ENCODE measurements around the gene POFUT1. TPM values are rescaled to one million over a fixed set of nuclear protein-coding genes. Genes with fewer than 3 reads are reported as not detected.
A peak's percentile ranks its signal among the peaks of the same experiment; 100 is the strongest.

The POFUT1 gene
- polyA plus RNA-seq, 2 donors = 5.2 to 7.8 TPM

- Histone ChIP-seq H3K4me3 (ENCODE audit: low read depth in 1 of 2, low read length in 2 of 2) (peak overlapping the region in 1 of 2 donors; percentile 100), H3K9me3 (ENCODE audit: control insufficient read depth in 2 of 2, insufficient read depth in 1 of 2, low read depth in 1 of 2, low read length in 1 of 2) (no peaks in the 10 kb centered on the region), H3K27ac (ENCODE audit: low read depth in 2 of 2, low read length in 1 of 2) (peak overlapping the region; percentile 93 to 94), H3K27me3 (ENCODE audit: control insufficient read depth in 1 of 2, insufficient read depth in 2 of 2, low read length in 2 of 2) (no peaks in the 10 kb centered on the region), H3K36me3 (ENCODE audit: control insufficient read depth in 2 of 2, insufficient read depth in 2 of 2, low read length in 1 of 2) (peaks cover 6 to 8% of the 10 kb centered on the region in 2 donors), H3K4me1 (ENCODE audit: control insufficient read depth in 2 of 2, insufficient read depth in 2 of 2, low read length in 1 of 2) (peaks cover 10 to 13% of the 10 kb centered on the region in 2 donors)
- WGBS, 2 donors = 40 to 45% methylated on average over 5 of the region's 5 CpGs
Measured at GRCh38 chr20:32205110-32205842, 2.4 kb upstream of the POFUT1 start.

GRCh38 chr20:32205843-32206759 lies 1.6 kb upstream of the POFUT1 start:
- H3K4me3 ChIP-seq (ENCODE audit: low read depth in 1 of 2, low read length in 2 of 2) = peak overlapping the region; percentile 91 to 100
- peak overlapping the region; percentile 93 to 95 for H3K27ac ChIP-seq (ENCODE audit: low read depth in 2 of 2, low read length in 1 of 2)
- peaks cover 2 to 5% of the 10 kb centered on the region in 2 donors for H3K36me3 ChIP-seq (ENCODE audit: control insufficient read depth in 2 of 2, insufficient read depth in 2 of 2, low read length in 1 of 2)
- H3K27me3 ChIP-seq (ENCODE audit: control insufficient read depth in 1 of 2, insufficient read depth in 2 of 2, low read length in 2 of 2) = no peaks in the 10 kb centered on the region
- 33 to 34% methylated on average over 8 of the region's 8 CpGs for WGBS, 2 donors
- no peaks in the 10 kb centered on the region for H3K9me3 ChIP-seq (ENCODE audit: control insufficient read depth in 2 of 2, insufficient read depth in 1 of 2, low read depth in 1 of 2, low read length in 1 of 2)
- H3K4me1 ChIP-seq (ENCODE audit: control insufficient read depth in 2 of 2, insufficient read depth in 2 of 2, low read length in 1 of 2) = peaks cover 10 to 13% of the 10 kb centered on the region in 2 donors

- WGBS, 2 donors = 2 to 4% methylated on average over 23 to 40 of the region's 40 CpGs
- peaks cover 0 to 4% of the 10 kb centered on the region in 2 donors for H3K36me3 ChIP-seq (ENCODE audit: control insufficient read depth in 2 of 2, insufficient read depth in 2 of 2, low read length in 1 of 2)
- no peaks in the 10 kb centered on the region for H3K9me3 ChIP-seq (ENCODE audit: control insufficient read depth in 2 of 2, insufficient read depth in 1 of 2, low read depth in 1 of 2, low read length in 1 of 2)
- peak overlapping the region; percentile 91 to 100 for H3K4me3 ChIP-seq (ENCODE audit: low read depth in 1 of 2, low read length in 2 of 2)
- H3K27ac ChIP-seq (ENCODE audit: low read depth in 2 of 2, low read length in 1 of 2) = peak overlapping the region; percentile 93 to 95
- H3K4me1 ChIP-seq (ENCODE audit: control insufficient read depth in 2 of 2, insufficient read depth in 2 of 2, low read length in 1 of 2) = peaks cover 10 to 13% of the 10 kb centered on the region in 2 donors
- no peaks in the 10 kb centered on the region for H3K27me3 ChIP-seq (ENCODE audit: control insufficient read depth in 1 of 2, insufficient read depth in 2 of 2, low read length in 2 of 2)
Measured at GRCh38 chr20:32206760-32207625, 687 bp upstream of the POFUT1 start.

GRCh38 chr20:32208499-32209154 lies 947 bp downstream of the POFUT1 start:
- peaks cover 0 to 4% of the 10 kb centered on the region in 2 donors for H3K36me3 ChIP-seq (ENCODE audit: control insufficient read depth in 2 of 2, insufficient read depth in 2 of 2, low read length in 1 of 2)
- H3K4me1 ChIP-seq (ENCODE audit: control insufficient read depth in 2 of 2, insufficient read depth in 2 of 2, low read length in 1 of 2) = peaks cover 6 to 9% of the 10 kb centered on the region in 2 donors
- no peaks in the 10 kb centered on the region for H3K9me3 ChIP-seq (ENCODE audit: control insufficient read depth in 2 of 2, insufficient read depth in 1 of 2, low read depth in 1 of 2, low read length in 1 of 2)
- H3K4me3 ChIP-seq (ENCODE audit: low read depth in 1 of 2, low read length in 2 of 2) = peak overlapping the region; percentile 91 to 100
- peak overlapping the region in 1 of 2 donors; percentile 53 for H3K27ac ChIP-seq (ENCODE audit: low read depth in 2 of 2, low read length in 1 of 2)
- H3K27me3 ChIP-seq (ENCODE audit: control insufficient read depth in 1 of 2, insufficient read depth in 2 of 2, low read length in 2 of 2) = no peaks in the 10 kb centered on the region
- 61 to 62% methylated on average over 12 to 13 of the region's 13 CpGs for WGBS, 2 donors

GRCh38 chr20:32209850-32210605 lies 2.3 kb downstream of the POFUT1 start:
- Histone ChIP-seq H3K9me3 (ENCODE audit: control insufficient read depth in 2 of 2, insufficient read depth in 1 of 2, low read depth in 1 of 2, low read length in 1 of 2) (no peaks in the 10 kb centered on the region), H3K4me3 (ENCODE audit: low read depth in 1 of 2, low read length in 2 of 2) (no peak overlapping the region), H3K27me3 (ENCODE audit: control insufficient read depth in 1 of 2, insufficient read depth in 2 of 2, low read length in 2 of 2) (no peaks in the 10 kb centered on the region), H3K27ac (ENCODE audit: low read depth in 2 of 2, low read length in 1 of 2) (no peak overlapping the region), H3K4me1 (ENCODE audit: control insufficient read depth in 2 of 2, insufficient read depth in 2 of 2, low read length in 1 of 2) (peaks cover 4% of the 10 kb centered on the region in 2 donors), H3K36me3 (ENCODE audit: control insufficient read depth in 2 of 2, insufficient read depth in 2 of 2, low read length in 1 of 2) (peaks cover under 1 to 4% of the 10 kb centered on the region in 2 donors)
- 75 to 86% methylated on average over 9 of the region's 9 CpGs for WGBS, 2 donors

GRCh38 chr20:32213870-32214269 lies 6.2 kb downstream of the POFUT1 start:
- Histone ChIP-seq H3K27me3 (ENCODE audit: control insufficient read depth in 1 of 2, insufficient read depth in 2 of 2, low read length in 2 of 2) (no peaks in the 10 kb centered on the region), H3K4me1 (ENCODE audit: control insufficient read depth in 2 of 2, insufficient read depth in 2 of 2, low read length in 1 of 2) (peaks cover 1 to 2% of the 10 kb centered on the region in 2 donors), H3K36me3 (ENCODE audit: control insufficient read depth in 2 of 2, insufficient read depth in 2 of 2, low read length in 1 of 2) (peaks cover 11 to 18% of the 10 kb centered on the region in 2 donors), H3K27ac (ENCODE audit: low read depth in 2 of 2, low read length in 1 of 2) (no peak overlapping the region), H3K9me3 (ENCODE audit: control insufficient read depth in 2 of 2, insufficient read depth in 1 of 2, low read depth in 1 of 2, low read length in 1 of 2) (no peaks in the 10 kb centered on the region), H3K4me3 (ENCODE audit: low read depth in 1 of 2, low read length in 2 of 2) (no peak overlapping the region)
- 83 to 97% methylated on average over 1 of the region's 1 CpG for WGBS, 2 donors

GRCh38 chr20:32215147-32215546 lies 7.5 kb downstream of the POFUT1 start:
- H3K27me3 ChIP-seq (ENCODE audit: control insufficient read depth in 1 of 2, insufficient read depth in 2 of 2, low read length in 2 of 2) = no peaks in the 10 kb centered on the region
- H3K4me1 ChIP-seq (ENCODE audit: control insufficient read depth in 2 of 2, insufficient read depth in 2 of 2, low read length in 1 of 2) = no peaks in the 10 kb centered on the region
- H3K9me3 ChIP-seq (ENCODE audit: control insufficient read depth in 2 of 2, insufficient read depth in 1 of 2, low read depth in 1 of 2, low read length in 1 of 2) = no peaks in the 10 kb centered on the region
- 84 to 90% methylated on average over 8 of the region's 8 CpGs for WGBS, 2 donors
- H3K36me3 ChIP-seq (ENCODE audit: control insufficient read depth in 2 of 2, insufficient read depth in 2 of 2, low read length in 1 of 2) = peaks cover 11 to 23% of the 10 kb centered on the region in 2 donors
- no peak overlapping the region for H3K4me3 ChIP-seq (ENCODE audit: low read depth in 1 of 2, low read length in 2 of 2)
- no peak overlapping the region for H3K27ac ChIP-seq (ENCODE audit: low read depth in 2 of 2, low read length in 1 of 2)

- Histone ChIP-seq H3K27ac (ENCODE audit: low read depth in 2 of 2, low read length in 1 of 2) (no peak overlapping the region), H3K36me3 (ENCODE audit: control insufficient read depth in 2 of 2, insufficient read depth in 2 of 2, low read length in 1 of 2) (peaks cover 11 to 25% of the 10 kb centered on the region in 2 donors), H3K9me3 (ENCODE audit: control insufficient read depth in 2 of 2, insufficient read depth in 1 of 2, low read depth in 1 of 2, low read length in 1 of 2) (no peaks in the 10 kb centered on the region), H3K27me3 (ENCODE audit: control insufficient read depth in 1 of 2, insufficient read depth in 2 of 2, low read length in 2 of 2) (no peaks in the 10 kb centered on the region), H3K4me3 (ENCODE audit: low read depth in 1 of 2, low read length in 2 of 2) (no peak overlapping the region), H3K4me1 (ENCODE audit: control insufficient read depth in 2 of 2, insufficient read depth in 2 of 2, low read length in 1 of 2) (no peaks in the 10 kb centered on the region)
- WGBS, 2 donors = 96 to 99% methylated on average over 3 of the region's 3 CpGs
Measured at GRCh38 chr20:32215729-32216128, 8.0 kb downstream of the POFUT1 start.

Data from esophagus (tissue), 2 donors.